Superior temporal gyrus (tissue), 1 donor: ENCODE data around the gene DPM1.
A peak's percentile ranks its signal among the peaks of the same experiment; 100 is the strongest.

Source experiments
- DNase-seq: peaks from one replicate; pipeline ENCODE4 v3.0.0-alpha.2; 2016; ENCODE audit errors: extremely low spot score

The DPM1 gene

GRCh38 chr20:50930139-50930975 is 28.0 kb downstream of the DPM1 start:
- DNase-seq, result no peak

- peak; percentile 95 for DNase-seq
Observed at GRCh38 chr20:50929299-50930138, 28.8 kb downstream of the DPM1 start.

- DNase-seq, result no peak
Observed at GRCh38 chr20:50928469-50928868, 29.9 kb downstream of the DPM1 start.

- DNase-seq, result no peak
Observed at GRCh38 chr20:50926530-50926929, 31.8 kb downstream of the DPM1 start.

GRCh38 chr20:50924261-50924920 is 33.9 kb downstream of the DPM1 start:
- DNase-seq, result no peak

- no peak for DNase-seq
Observed at GRCh38 chr20:50921803-50922501, 36.4 kb downstream of the DPM1 start.

GRCh38 chr20:50920997-50921396 is 37.3 kb downstream of the DPM1 start:
- no peak for DNase-seq

GRCh38 chr20:50919567-50919966 is 38.8 kb downstream of the DPM1 start:
- DNase-seq, result no peak

GRCh38 chr20:50918403-50918802 is 39.9 kb downstream of the DPM1 start:
- DNase-seq, result no peak

GRCh38 chr20:50916934-50917333 is 41.4 kb downstream of the DPM1 start:
- DNase-seq, result no peak

- no peak for DNase-seq
Observed at GRCh38 chr20:50916257-50916656, 42.1 kb downstream of the DPM1 start.

- no peak for DNase-seq
Observed at GRCh38 chr20:50915424-50915823, 42.9 kb downstream of the DPM1 start.

GRCh38 chr20:50913690-50914375 is 44.5 kb downstream of the DPM1 start:
- no peak for DNase-seq

- DNase-seq, result no peak
Observed at GRCh38 chr20:50911716-50912115, 46.6 kb downstream of the DPM1 start.

- DNase-seq, result no peak
Observed at GRCh38 chr20:50911030-50911429, 47.3 kb downstream of the DPM1 start.

- no peak for DNase-seq
Observed at GRCh38 chr20:50909413-50909812, 48.9 kb downstream of the DPM1 start.

GRCh38 chr20:50904067-50904570 is 54.2 kb downstream of the DPM1 start:
- no peak for DNase-seq

GRCh38 chr20:50903353-50904051 is 54.8 kb downstream of the DPM1 start:
- DNase-seq, result no peak

- no peak for DNase-seq
Observed at GRCh38 chr20:50901301-50901700, 57.0 kb downstream of the DPM1 start.

- no peak for DNase-seq
Observed at GRCh38 chr20:50900261-50900660, 58.1 kb downstream of the DPM1 start.
